ENCODE measurements around the gene COL25A1. TPM values are rescaled to one million over a fixed set of nuclear protein-coding genes. Genes with fewer than 3 reads are reported as not detected.

The COL25A1 gene
- total and polyA plus RNA-seq, 2 donors = 0.75 to 1.5 TPM

- H3K4me3 ChIP-seq (ENCODE audit: low read length in 2 of 2) = no peak overlapping the region
- DNase-seq (ENCODE audit: low read depth in 6 of 9, low spot score in 9 of 9) = no peak
- 97% methylated on average over 3 of the region's 3 CpGs for WGBS
- H3K4me1 ChIP-seq (ENCODE audit: control insufficient read depth in 2 of 2, insufficient read depth in 2 of 2, low read length in 2 of 2) = no peaks in the 10 kb centered on the region
- H3K36me3 ChIP-seq (ENCODE audit: control insufficient read depth in 2 of 2, insufficient read depth in 2 of 2, low read length in 1 of 2) = no peaks in the 10 kb centered on the region
- no peaks in the 10 kb centered on the region for H3K9me3 ChIP-seq (ENCODE audit: control insufficient read depth in 2 of 2, insufficient read depth in 1 of 2, low read length in 1 of 2)
- no peaks in the 10 kb centered on the region for H3K27me3 ChIP-seq (ENCODE audit: control insufficient read depth in 2 of 2, insufficient read depth in 1 of 2, low read length in 1 of 2)
- no peak overlapping the region for H3K27ac ChIP-seq (ENCODE audit: low read depth in 1 of 2, low read length in 1 of 2)
Measured at GRCh38 chr4:108900018-108900580, 402.4 kb downstream of the COL25A1 start.

GRCh38 chr4:108893468-108893867, 409.0 kb downstream of the COL25A1 start:
- Histone ChIP-seq H3K9me3 (ENCODE audit: control insufficient read depth in 2 of 2, insufficient read depth in 1 of 2, low read length in 1 of 2) (no peaks in the 10 kb centered on the region), H3K4me3 (ENCODE audit: low read length in 2 of 2) (no peak overlapping the region), H3K27ac (ENCODE audit: low read depth in 1 of 2, low read length in 1 of 2) (no peak overlapping the region), H3K27me3 (ENCODE audit: control insufficient read depth in 2 of 2, insufficient read depth in 1 of 2, low read length in 1 of 2) (no peaks in the 10 kb centered on the region), H3K4me1 (ENCODE audit: control insufficient read depth in 2 of 2, insufficient read depth in 2 of 2, low read length in 2 of 2) (no peaks in the 10 kb centered on the region), H3K36me3 (ENCODE audit: control insufficient read depth in 2 of 2, insufficient read depth in 2 of 2, low read length in 1 of 2) (no peaks in the 10 kb centered on the region)
- 97% methylated on average over 3 of the region's 3 CpGs for WGBS
- no peak for DNase-seq (ENCODE audit: low read depth in 6 of 9, low spot score in 9 of 9)

GRCh38 chr4:108891896-108892590, 410.4 kb downstream of the COL25A1 start:
- no peak for DNase-seq (ENCODE audit: low read depth in 6 of 9, low spot score in 9 of 9)
- no peak overlapping the region for H3K27ac ChIP-seq (ENCODE audit: low read depth in 1 of 2, low read length in 1 of 2)
- WGBS = 96% methylated on average over 1 of the region's 1 CpG
- H3K4me3 ChIP-seq (ENCODE audit: low read length in 2 of 2) = no peak overlapping the region
- no peaks in the 10 kb centered on the region for H3K36me3 ChIP-seq (ENCODE audit: control insufficient read depth in 2 of 2, insufficient read depth in 2 of 2, low read length in 1 of 2)
- no peaks in the 10 kb centered on the region for H3K27me3 ChIP-seq (ENCODE audit: control insufficient read depth in 2 of 2, insufficient read depth in 1 of 2, low read length in 1 of 2)
- no peaks in the 10 kb centered on the region for H3K9me3 ChIP-seq (ENCODE audit: control insufficient read depth in 2 of 2, insufficient read depth in 1 of 2, low read length in 1 of 2)
- H3K4me1 ChIP-seq (ENCODE audit: control insufficient read depth in 2 of 2, insufficient read depth in 2 of 2, low read length in 2 of 2) = no peaks in the 10 kb centered on the region

- WGBS = 70% methylated on average over 2 of the region's 2 CpGs
- no peaks in the 10 kb centered on the region for H3K4me1 ChIP-seq (ENCODE audit: control insufficient read depth in 2 of 2, insufficient read depth in 2 of 2, low read length in 2 of 2)
Measured at GRCh38 chr4:108890484-108890881, 412.0 kb downstream of the COL25A1 start.

GRCh38 chr4:108889696-108890483, 412.6 kb downstream of the COL25A1 start:
- Histone ChIP-seq H3K27me3 (ENCODE audit: control insufficient read depth in 2 of 2, insufficient read depth in 1 of 2, low read length in 1 of 2) (no peaks in the 10 kb centered on the region), H3K4me1 (ENCODE audit: control insufficient read depth in 2 of 2, insufficient read depth in 2 of 2, low read length in 2 of 2) (no peaks in the 10 kb centered on the region), H3K36me3 (ENCODE audit: control insufficient read depth in 2 of 2, insufficient read depth in 2 of 2, low read length in 1 of 2) (no peaks in the 10 kb centered on the region), H3K4me3 (ENCODE audit: low read length in 2 of 2) (no peak overlapping the region), H3K27ac (ENCODE audit: low read depth in 1 of 2, low read length in 1 of 2) (no peak overlapping the region), H3K9me3 (ENCODE audit: control insufficient read depth in 2 of 2, insufficient read depth in 1 of 2, low read length in 1 of 2) (no peaks in the 10 kb centered on the region)
- WGBS = 82% methylated on average over 8 of the region's 8 CpGs
- DNase-seq (ENCODE audit: low read depth in 6 of 9, low spot score in 9 of 9) = no peak

More at GRCh38 chr4:108890484-108890881, 412.0 kb downstream of the COL25A1 start:
- no peak for DNase-seq (ENCODE audit: low read depth in 6 of 9, low spot score in 9 of 9)
- H3K27me3 ChIP-seq (ENCODE audit: control insufficient read depth in 2 of 2, insufficient read depth in 1 of 2, low read length in 1 of 2) = no peaks in the 10 kb centered on the region
- H3K9me3 ChIP-seq (ENCODE audit: control insufficient read depth in 2 of 2, insufficient read depth in 1 of 2, low read length in 1 of 2) = no peaks in the 10 kb centered on the region
- no peaks in the 10 kb centered on the region for H3K36me3 ChIP-seq (ENCODE audit: control insufficient read depth in 2 of 2, insufficient read depth in 2 of 2, low read length in 1 of 2)
- H3K27ac ChIP-seq (ENCODE audit: low read depth in 1 of 2, low read length in 1 of 2) = no peak overlapping the region
- H3K4me3 ChIP-seq (ENCODE audit: low read length in 2 of 2) = no peak overlapping the region

GRCh38 chr4:108888769-108889168, 413.7 kb downstream of the COL25A1 start:
- 100% methylated on average over 1 of the region's 1 CpG for WGBS

GRCh38 chr4:108887034-108887433, 415.4 kb downstream of the COL25A1 start:
- DNase-seq (ENCODE audit: low read depth in 6 of 9, low spot score in 9 of 9) = no peak
- H3K27me3 ChIP-seq (ENCODE audit: control insufficient read depth in 2 of 2, insufficient read depth in 1 of 2, low read length in 1 of 2) = no peaks in the 10 kb centered on the region
- 81% methylated on average over 5 of the region's 5 CpGs for WGBS

More at GRCh38 chr4:108888769-108889168, 413.7 kb downstream of the COL25A1 start:
- H3K27ac ChIP-seq (ENCODE audit: low read depth in 1 of 2, low read length in 1 of 2) = no peak overlapping the region
- no peaks in the 10 kb centered on the region for H3K4me1 ChIP-seq (ENCODE audit: control insufficient read depth in 2 of 2, insufficient read depth in 2 of 2, low read length in 2 of 2)
- DNase-seq (ENCODE audit: low read depth in 6 of 9, low spot score in 9 of 9) = no peak
- no peak overlapping the region for H3K4me3 ChIP-seq (ENCODE audit: low read length in 2 of 2)
- no peaks in the 10 kb centered on the region for H3K27me3 ChIP-seq (ENCODE audit: control insufficient read depth in 2 of 2, insufficient read depth in 1 of 2, low read length in 1 of 2)
- no peaks in the 10 kb centered on the region for H3K36me3 ChIP-seq (ENCODE audit: control insufficient read depth in 2 of 2, insufficient read depth in 2 of 2, low read length in 1 of 2)
- no peaks in the 10 kb centered on the region for H3K9me3 ChIP-seq (ENCODE audit: control insufficient read depth in 2 of 2, insufficient read depth in 1 of 2, low read length in 1 of 2)

GRCh38 chr4:108885211-108885610, 417.2 kb downstream of the COL25A1 start:
- H3K27me3 ChIP-seq (ENCODE audit: control insufficient read depth in 2 of 2, insufficient read depth in 1 of 2, low read length in 1 of 2) = no peaks in the 10 kb centered on the region
- no peaks in the 10 kb centered on the region for H3K36me3 ChIP-seq (ENCODE audit: control insufficient read depth in 2 of 2, insufficient read depth in 2 of 2, low read length in 1 of 2)
- H3K4me3 ChIP-seq (ENCODE audit: low read length in 2 of 2) = no peak overlapping the region
- H3K4me1 ChIP-seq (ENCODE audit: control insufficient read depth in 2 of 2, insufficient read depth in 2 of 2, low read length in 2 of 2) = no peaks in the 10 kb centered on the region
- WGBS = 82% methylated on average over 1 of the region's 1 CpG
- no peaks in the 10 kb centered on the region for H3K9me3 ChIP-seq (ENCODE audit: control insufficient read depth in 2 of 2, insufficient read depth in 1 of 2, low read length in 1 of 2)
- no peak for DNase-seq (ENCODE audit: low read depth in 6 of 9, low spot score in 9 of 9)
- H3K27ac ChIP-seq (ENCODE audit: low read depth in 1 of 2, low read length in 1 of 2) = no peak overlapping the region

More at GRCh38 chr4:108887034-108887433, 415.4 kb downstream of the COL25A1 start:
- no peak overlapping the region for H3K27ac ChIP-seq (ENCODE audit: low read depth in 1 of 2, low read length in 1 of 2)
- H3K36me3 ChIP-seq (ENCODE audit: control insufficient read depth in 2 of 2, insufficient read depth in 2 of 2, low read length in 1 of 2) = no peaks in the 10 kb centered on the region
- H3K9me3 ChIP-seq (ENCODE audit: control insufficient read depth in 2 of 2, insufficient read depth in 1 of 2, low read length in 1 of 2) = no peaks in the 10 kb centered on the region
- no peak overlapping the region for H3K4me3 ChIP-seq (ENCODE audit: low read length in 2 of 2)
- H3K4me1 ChIP-seq (ENCODE audit: control insufficient read depth in 2 of 2, insufficient read depth in 2 of 2, low read length in 2 of 2) = no peaks in the 10 kb centered on the region

- no peak overlapping the region for H3K27ac ChIP-seq (ENCODE audit: low read depth in 1 of 2, low read length in 1 of 2)
- H3K9me3 ChIP-seq (ENCODE audit: control insufficient read depth in 2 of 2, insufficient read depth in 1 of 2, low read length in 1 of 2) = no peaks in the 10 kb centered on the region
Measured at GRCh38 chr4:108884596-108884995, 417.9 kb downstream of the COL25A1 start.

More at GRCh38 chr4:108884596-108884995, 417.9 kb downstream of the COL25A1 start:
- Histone ChIP-seq H3K27me3 (ENCODE audit: control insufficient read depth in 2 of 2, insufficient read depth in 1 of 2, low read length in 1 of 2) (no peaks in the 10 kb centered on the region), H3K4me3 (ENCODE audit: low read length in 2 of 2) (no peak overlapping the region), H3K36me3 (ENCODE audit: control insufficient read depth in 2 of 2, insufficient read depth in 2 of 2, low read length in 1 of 2) (no peaks in the 10 kb centered on the region), H3K4me1 (ENCODE audit: control insufficient read depth in 2 of 2, insufficient read depth in 2 of 2, low read length in 2 of 2) (no peaks in the 10 kb centered on the region)
- no peak for DNase-seq (ENCODE audit: low read depth in 6 of 9, low spot score in 9 of 9)
